GM12891 (cell line): ENCODE results near the gene ITGBL1.

ENCODE experiments used
- POLR2A ChIP-seq: IDR thresholded peaks from 2 replicates; pipeline ENCODE4 v1.6.1; 2011; ENCODE audit warnings: low read depth, low read length, control low read depth
- POLR2AphosphoS5 ChIP-seq: IDR thresholded peaks from 2 replicates; pipeline ENCODE4 v1.6.1; 2011; ENCODE audit warnings: low read depth, low read length, control low read depth
- SPI1 ChIP-seq: IDR thresholded peaks from 2 replicates; pipeline ENCODE4 v1.6.1; 2011; ENCODE audit warnings: low read depth, low read length, control low read depth
- TAF1 ChIP-seq: IDR thresholded peaks from 2 replicates; pipeline ENCODE4 v1.6.1; 2011; ENCODE audit warnings: low read depth, low read length, control low read depth

DNA sequence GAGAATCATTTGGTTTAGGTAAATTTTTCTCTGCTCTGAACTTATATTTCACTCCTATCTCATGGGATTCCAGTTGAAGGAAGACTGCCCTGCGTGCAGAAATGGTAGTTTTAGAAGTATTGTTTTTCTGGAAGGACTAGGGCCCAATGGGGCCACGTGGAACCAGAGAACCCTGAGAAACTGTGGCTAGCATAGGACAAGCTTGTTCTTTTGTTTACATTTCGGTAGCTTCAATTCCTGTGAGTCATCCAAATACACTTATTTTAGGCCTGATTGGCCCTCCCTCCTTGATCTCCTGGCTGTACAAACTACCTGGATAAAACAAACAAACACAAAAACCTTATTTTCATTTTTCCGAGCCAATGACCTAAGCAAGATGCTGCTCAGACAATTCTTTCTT, 124.0 kb downstream of the ITGBL1 start:
- TF ChIP-seq POLR2AphosphoS5 (no peak), TAF1 (no peak), POLR2A (no peak), SPI1 (no peak)
